GM19035 (cell line): ENCODE measurements around the gene KCTD12.

Experiments used
- ATAC-seq: cut with Tn5 transposase; IDR thresholded peaks from one replicate; pipeline ENCODE4 v1.9.1; 2021; ENCODE audit not compliant: unreplicated experiment

The KCTD12 gene

DNA sequence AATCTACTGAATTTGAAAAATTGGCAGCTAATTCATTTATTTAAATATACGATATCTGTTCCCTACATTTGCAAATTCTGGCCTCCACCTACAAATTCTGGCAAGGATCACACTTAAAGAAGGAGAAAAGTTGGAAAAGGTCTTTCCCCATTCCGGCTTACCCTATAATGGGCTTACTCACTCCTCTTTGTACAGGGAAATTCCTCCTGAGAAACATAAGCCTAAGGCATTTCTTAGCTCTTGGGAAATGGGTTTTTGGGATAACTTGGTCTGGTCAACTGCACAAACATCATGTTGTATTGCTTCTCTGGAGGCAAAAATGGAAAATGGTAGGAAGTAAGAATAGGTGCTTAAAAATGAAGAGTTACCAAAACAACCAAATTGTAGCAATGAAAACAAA lies 25.5 kb downstream of the KCTD12 start:
- ATAC-seq: no peak

DNA sequence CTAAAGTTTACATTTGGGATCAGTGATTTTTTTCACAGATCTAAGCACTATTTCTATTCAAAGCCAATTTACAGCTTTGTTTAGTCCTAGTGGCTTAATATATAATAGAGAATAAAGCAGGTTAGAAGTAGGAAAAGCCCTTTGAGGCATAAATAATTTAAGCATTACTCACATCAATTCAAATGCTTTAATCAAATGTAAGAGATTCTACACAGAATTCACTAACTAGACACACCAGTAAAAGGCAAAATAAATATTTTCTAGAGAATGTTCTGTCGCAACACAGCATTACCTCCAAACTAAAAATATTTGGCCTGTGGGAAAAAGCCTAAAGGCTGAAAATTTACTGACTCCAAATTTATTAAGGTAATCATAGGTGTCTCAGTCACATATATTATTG lies 31.3 kb downstream of the KCTD12 start:
- ATAC-seq: no peak

DNA sequence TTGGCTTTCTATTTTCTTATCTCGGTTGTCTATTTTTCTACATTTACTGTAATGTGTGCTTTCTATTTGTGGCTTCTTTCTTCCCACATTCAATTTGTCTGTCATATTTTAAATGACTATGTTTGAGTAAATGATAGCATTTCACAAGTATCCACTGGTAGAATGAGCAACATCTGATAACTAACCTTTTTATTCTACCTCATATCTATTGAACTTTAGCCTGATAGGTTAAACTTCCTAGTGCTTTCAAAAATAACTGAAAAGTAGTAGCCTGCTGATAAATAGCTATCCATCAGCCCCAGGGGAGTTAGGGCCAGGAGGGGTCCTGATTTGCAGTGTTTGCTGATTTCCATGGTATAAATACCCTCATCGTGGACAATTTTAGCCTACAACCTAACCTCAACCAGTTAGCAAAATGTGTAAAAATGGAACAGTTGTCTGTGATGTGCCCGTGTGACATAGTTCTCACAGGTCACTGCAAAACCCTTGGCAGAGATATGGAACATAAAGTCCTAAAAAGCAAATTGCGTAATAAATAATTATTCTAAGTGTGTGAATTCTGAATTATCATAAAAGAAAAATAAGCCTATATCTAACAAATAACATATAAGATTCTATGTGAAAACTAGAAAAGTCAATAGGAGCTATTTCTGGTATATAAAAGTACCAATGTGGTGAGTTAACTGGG lies 32.1 kb downstream of the KCTD12 start:
- no peak for ATAC-seq

DNA sequence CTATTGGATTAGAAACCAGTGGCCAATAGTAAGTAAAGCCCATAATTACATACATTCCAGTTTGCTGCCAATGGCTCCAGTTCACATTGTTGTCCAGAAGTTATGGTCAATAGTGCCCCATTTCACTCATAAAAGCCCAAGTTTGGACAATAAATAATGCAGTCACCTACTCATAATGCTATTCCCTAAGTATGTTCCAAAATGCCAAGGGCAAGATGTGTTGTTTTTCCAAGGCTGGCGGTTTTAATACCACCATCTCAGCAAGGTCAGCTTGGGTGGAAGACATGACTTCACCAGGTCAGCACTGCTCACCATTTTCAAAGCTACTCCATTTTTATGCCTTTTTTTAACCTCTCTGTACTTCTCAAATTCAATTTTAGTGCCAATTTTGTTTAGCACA lies 32.7 kb downstream of the KCTD12 start:
- no peak for ATAC-seq

GRCh38 chr13:76852986-76853385 lies 33.2 kb downstream of the KCTD12 start:
- no peak for ATAC-seq

DNA sequence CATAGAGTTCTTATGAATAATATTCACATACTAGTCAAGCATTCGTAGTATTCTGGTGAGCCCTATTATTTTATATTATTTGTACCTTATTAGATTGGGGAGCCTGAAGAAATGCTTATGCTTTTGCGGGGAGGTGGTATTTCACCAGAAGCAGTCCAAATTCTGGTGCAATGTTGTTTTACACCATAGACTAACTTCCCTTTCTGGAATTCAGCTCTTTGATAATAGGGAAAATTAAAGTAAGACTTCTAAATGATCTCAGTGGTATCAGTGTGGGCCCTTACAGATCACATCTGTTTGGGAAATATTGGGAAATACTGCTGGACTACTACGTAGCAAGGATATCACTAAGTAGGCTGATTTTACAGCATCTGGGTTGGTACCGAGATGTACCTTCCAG lies 34.2 kb downstream of the KCTD12 start:
- ATAC-seq: no peak

DNA sequence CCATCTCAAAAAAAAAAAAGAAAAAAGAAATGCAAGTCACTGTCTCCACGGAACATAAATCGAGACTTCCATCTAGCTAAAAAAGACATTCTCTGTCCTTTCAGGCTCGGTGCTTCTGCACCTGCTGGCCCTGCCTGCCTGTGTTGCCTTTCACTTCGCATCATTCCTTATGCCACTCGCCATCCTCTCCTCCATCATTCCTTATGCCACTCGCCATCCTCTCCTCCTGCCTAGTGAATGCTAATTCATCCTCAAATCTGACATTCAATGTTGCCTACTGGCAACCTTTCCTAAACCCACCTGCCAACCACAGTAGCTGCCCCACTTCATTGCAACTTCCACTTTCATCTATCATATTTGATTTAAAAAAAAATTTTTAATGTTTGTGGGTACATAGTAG lies 36.7 kb downstream of the KCTD12 start:
- no peak for ATAC-seq

GRCh38 chr13:76848596-76848995 lies 37.6 kb downstream of the KCTD12 start:
- no peak for ATAC-seq

DNA sequence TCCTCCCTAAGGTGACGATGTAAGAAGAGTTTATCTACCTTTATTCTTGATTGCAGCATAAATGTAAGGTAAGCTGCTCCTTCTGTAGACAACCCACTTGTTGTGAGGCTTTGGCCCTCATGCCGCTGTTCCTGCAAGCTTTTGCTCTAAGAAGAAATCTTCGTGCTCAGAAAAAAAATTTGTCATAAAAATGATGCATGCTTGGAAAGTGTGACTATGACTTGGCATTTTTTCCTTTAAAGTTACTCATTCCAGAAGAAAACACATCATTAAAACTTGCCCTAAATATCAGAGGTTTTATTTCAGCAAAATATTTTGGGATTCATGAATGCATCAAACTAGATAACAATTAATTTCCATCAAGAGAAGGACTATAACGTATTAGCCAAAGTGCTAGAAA lies 39.8 kb downstream of the KCTD12 start:
- ATAC-seq: no peak

- no peak for ATAC-seq
These were observed 40.3 kb downstream of the KCTD12 start for GRCh38 chr13:76845865-76846264.

DNA sequence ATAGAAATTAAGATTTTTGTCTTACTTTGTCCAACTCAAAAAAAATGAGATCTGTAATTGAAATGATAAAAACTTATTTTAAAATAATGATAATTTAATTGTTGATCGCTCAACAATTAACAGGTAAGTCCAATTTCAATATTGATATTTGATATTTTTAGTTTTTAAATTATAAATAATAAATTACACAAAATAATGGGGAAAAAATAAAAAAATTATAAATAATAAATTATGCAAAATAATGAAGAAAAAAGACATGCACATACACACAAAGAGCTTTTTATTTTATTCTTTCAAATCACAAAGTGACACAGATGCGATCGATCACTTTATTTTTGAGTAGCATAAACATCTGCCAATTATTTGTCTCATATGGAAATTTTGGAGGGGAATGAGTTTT lies 40.8 kb downstream of the KCTD12 start:
- ATAC-seq: no peak

GRCh38 chr13:76837801-76838200 lies 48.4 kb downstream of the KCTD12 start:
- no peak for ATAC-seq

- no peak for ATAC-seq
These were observed 49.9 kb downstream of the KCTD12 start for GRCh38 chr13:76836311-76836710.

DNA sequence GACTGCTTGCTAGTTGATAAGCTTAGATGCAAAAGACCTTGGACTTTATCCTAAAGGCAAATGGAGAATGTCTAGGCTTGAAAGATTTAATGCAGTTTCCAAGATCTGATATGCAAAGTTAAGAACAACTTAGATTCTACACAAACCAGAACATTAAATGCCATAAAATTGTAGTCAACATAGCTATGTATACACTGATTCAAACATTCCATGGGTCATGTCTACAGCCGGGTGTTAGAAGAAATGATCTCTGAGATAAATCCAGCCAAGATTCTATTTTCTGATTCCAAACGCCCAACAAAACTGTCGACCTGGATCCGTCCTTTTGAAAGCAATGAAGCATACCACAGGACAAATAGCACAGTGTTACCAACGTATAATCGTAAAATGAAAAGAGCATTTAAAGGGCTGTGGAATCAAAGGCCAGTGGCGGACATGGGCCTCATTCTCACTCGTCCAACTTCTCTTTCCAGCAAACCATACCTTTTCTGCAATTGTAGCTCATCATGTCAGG lies 52.7 kb downstream of the KCTD12 start:
- ATAC-seq: no peak

DNA sequence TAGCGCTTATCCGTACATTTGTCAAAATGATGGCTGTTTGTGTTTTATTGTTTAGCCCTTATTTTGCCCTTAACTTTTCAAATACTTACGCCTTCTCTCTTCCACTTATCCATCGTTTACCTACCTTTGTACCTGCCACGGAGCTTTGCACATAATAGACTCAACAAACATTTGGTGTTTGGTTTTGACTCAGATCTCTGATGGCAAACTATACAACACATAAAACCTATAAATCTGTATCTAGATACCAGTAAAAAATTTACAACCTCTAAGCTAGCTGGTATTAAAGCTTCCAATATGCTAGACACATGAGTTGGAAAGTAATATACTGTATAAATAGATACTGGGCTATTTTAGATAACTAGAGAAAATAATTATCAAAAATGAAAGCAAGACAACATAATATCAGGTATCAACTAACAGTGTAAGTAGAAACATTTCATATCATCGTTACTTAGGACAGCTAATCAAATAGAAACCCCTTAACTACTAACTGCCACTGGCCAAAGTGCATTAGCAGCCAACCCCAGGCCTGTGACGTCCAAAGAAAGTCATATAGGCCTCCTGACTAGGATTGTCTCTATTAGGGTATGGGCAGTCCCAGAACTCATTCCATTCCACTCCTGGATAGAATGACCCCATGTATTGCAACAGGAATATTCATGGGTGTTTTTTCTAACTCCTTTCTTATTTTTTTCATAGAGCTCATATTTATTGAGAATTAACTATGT lies 53.8 kb downstream of the KCTD12 start:
- ATAC-seq: no peak

GRCh38 chr13:76830805-76831204 lies 55.4 kb downstream of the KCTD12 start:
- no peak for ATAC-seq
